ENCODE measurements around the gene WHRN. TPM values are rescaled to one million over a fixed set of nuclear protein-coding genes. Genes with fewer than 3 reads are reported as not detected.

WHRN gene
- total and polyA plus RNA-seq, 9 of the 15 experiments (the other 6 are each of a cell fraction or from before 2014, with no cell fraction given) = 0.31 to 14.1 (median 3.0) TPM

DNA sequence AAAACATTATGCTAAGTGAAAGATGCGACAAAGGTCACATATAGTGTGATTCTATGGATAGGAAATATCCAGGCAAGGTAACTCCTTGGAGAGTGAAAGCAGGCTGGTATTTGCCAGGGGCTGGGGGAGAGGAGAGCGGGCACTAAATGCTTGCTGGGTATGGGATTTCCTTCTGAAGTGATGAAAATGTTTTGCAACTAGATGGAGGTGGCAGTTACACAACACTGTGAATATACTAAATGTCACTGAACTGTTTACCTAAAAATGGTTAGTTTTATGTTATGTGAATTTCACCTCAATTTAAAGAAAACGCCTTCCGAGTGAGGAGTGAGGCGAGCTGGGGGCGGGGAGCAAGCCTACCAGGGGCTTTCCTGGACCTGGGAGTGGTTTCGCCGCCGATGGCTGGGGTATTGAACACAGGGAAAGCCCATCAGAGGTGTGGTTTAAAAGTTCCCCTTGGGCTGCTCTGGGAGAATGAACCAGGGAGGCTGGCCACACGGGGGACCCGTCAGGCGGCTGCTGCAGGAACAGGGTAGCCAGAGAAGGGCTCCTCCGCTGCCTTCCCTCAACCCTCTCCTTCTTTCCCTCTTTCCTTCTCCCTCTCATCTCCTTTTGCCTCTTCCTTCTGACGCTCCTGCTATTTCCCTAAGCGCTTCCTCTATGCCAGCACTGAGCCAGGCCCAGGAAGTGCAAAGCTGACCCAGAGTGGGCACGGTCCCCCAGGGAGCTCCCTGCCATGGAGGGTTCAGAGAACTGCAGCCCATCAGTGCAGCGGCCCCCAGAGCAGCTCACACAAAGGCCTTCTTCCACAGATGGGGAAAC, 122.4 kb downstream of the WHRN start:
- Histone ChIP-seq H3K36me3 (ENCODE audit: control insufficient read depth, insufficient read depth, low read length) (peaks cover 4% of the 10 kb centered on the region; the same call in 1 of the 3 replicates), H3K4me1 (replicated peaks in 1 of 2; ENCODE audit: control insufficient read depth in 2 of 2, insufficient read depth in 2 of 2, low read length in 2 of 2) (peaks cover 0 to 8% of the 10 kb centered on the region in 2 experiments; a peak in 2 of 5 replicates), H3K9me3 (replicated peaks; ENCODE audit: control insufficient read depth, insufficient read depth, low read depth, low read length) (no peaks in the 10 kb centered on the region), H4K20me1 (replicated peaks; ENCODE audit: control insufficient read depth, insufficient read depth, low read length) (peaks cover 18% of the 10 kb centered on the region), H3K27ac (ENCODE audit: extremely low read depth, low read depth, low read length) (no peak overlapping the region), H3K9ac (ENCODE audit: insufficient read depth in 1 of 2, low read depth in 2 of 2, low read length in 2 of 2) (no peak overlapping the region), H3K4me2 (ENCODE audit: insufficient read depth, low read length) (no peak overlapping the region), H3K9me1 (ENCODE audit: control insufficient read depth, insufficient read depth, low read length) (no peaks in the 10 kb centered on the region), H3K79me2 (ENCODE audit: control insufficient read depth, insufficient read depth, low read length) (no peaks in the 10 kb centered on the region), H2AFZ (ENCODE audit: low read depth, low read length) (no peak overlapping the region), H3K27me3 (ENCODE audit: control insufficient read depth in 2 of 2, insufficient read depth in 2 of 2, low read length in 2 of 2) (no peaks in the 10 kb centered on the region), H3K4me3 (no peak overlapping the region)
- ChIA-PET CTCF (ENCODE audit: low intra/inter-chr PET ratio) (no interaction called here), POLR2A (interaction anchor here (0.6 to 1.5 kb wide), 5 partner anchors 10 to 105 kb away, joined by 3 to 5 read pairs (median 4); no protein-coding TSS in a partner anchor)
- intact Hi-C loops (cut with micrococcal nuclease) (no loop called here), in situ Hi-C loops (cut with MboI) (no loop called here)
- no TSS peak for BruUV-seq (replicated peaks)
- DNase-seq (ENCODE audit: extremely low read depth in 1 of 4, low spot score in 3 of 4) (no peak), ATAC-seq (peak; percentile 54), FAIRE-seq (no peak)
- 60% methylated on average over 15 of the region's 17 CpGs for WGBS (ENCODE audit: insufficient coverage, low coverage, missing lambda C conversion rate)
- 0 out of 2 replicates have a peak, but pooled peaks have one; percentile 27 for TF ChIP-seq RBFOX2 (IDR thresholded peaks at IDR 0.05; ENCODE audit: low read depth, low read length)
- TF ChIP-seq ZC3H11A (IDR thresholded peaks at IDR 0.05; ENCODE audit: low read depth, low read length) = no peak
- TF ChIP-seq POLR2G (IDR thresholded peaks at IDR 0.05; ENCODE audit: low read depth, low read length) = peak; percentile 42

DNA sequence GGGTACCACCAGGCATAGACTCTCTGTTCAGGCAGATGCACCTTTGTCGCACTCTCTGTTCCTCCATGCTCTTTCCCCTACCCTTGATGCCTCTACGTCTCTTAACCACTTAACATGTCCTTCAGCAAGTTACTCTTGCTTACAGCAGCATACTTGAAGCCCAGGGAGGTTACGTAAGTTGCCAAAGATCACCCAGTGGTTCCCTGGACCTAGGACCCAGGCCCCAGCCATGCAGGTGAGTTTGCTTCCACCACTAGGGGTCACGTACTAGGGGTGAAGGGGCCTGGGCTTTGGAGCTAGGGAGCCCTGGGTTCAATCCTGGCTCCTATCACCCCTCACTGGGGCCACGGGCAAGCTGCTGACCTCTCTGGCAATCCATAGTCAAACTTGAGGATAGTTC, 126.4 kb downstream of the WHRN start:
- no peaks in the 10 kb centered on the region for H3K27me3 ChIP-seq (ENCODE audit: control insufficient read depth in 2 of 2, insufficient read depth in 2 of 2, low read length in 2 of 2)
- H3K4me1 ChIP-seq (replicated peaks in 1 of 2; ENCODE audit: control insufficient read depth in 2 of 2, insufficient read depth in 2 of 2, low read length in 2 of 2) = no peaks in the 10 kb centered on the region
- POLR2A ChIA-PET = interaction anchor here (0.5 to 1.6 kb wide), 5 partner anchors 12 to 50 kb away, joined by 3 to 7 read pairs (median 4); no protein-coding TSS in a partner anchor
- TF ChIP-seq RFX7 (CRISPR knock-in tag; IDR thresholded peaks at IDR 0.05) = no peak
- TF ChIP-seq CCNT2 (IDR thresholded peaks at IDR 0.05; ENCODE audit: borderline replicate concordance, extremely low read depth, insufficient read length, low read depth, low read length) = no peak
- TF ChIP-seq, protein P1, sequence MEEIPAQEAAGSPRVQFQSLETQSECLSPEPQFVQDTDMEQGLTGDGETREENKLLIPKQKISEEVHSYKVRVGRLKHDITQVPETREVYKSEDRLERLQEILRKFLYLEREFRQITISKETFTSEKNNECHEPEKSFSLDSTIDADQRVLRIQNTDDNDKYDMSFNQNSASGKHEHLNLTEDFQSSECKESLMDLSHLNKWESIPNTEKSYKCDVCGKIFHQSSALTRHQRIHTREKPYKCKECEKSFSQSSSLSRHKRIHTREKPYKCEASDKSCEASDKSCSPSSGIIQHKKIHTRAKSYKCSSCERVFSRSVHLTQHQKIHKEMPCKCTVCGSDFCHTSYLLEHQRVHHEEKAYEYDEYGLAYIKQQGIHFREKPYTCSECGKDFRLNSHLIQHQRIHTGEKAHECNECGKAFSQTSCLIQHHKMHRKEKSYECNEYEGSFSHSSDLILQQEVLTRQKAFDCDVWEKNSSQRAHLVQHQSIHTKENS (CRISPR knock-in tag; IDR thresholded peaks at IDR 0.05) = no peak
- no peak for TF ChIP-seq ZNF316 (IDR thresholded peaks at IDR 0.05)
- TF ChIP-seq TGIF2 (CRISPR knock-in tag; IDR thresholded peaks at IDR 0.05) = no peak
- no peak for TF ChIP-seq YBX1 (IDR thresholded peaks at IDR 0.05)
- no peak for TF ChIP-seq KDM5B (IDR thresholded peaks at IDR 0.05; ENCODE audit: insufficient replicate concordance, low read depth, low read length)
- TF ChIP-seq BACH1 (tag; IDR thresholded peaks at IDR 0.05) = no peak

More for the DNA sequence above, 126.4 kb downstream of the WHRN start:
- no peak overlapping the region for H3K9ac ChIP-seq (ENCODE audit: insufficient read depth in 1 of 2, low read depth in 2 of 2, low read length in 2 of 2)
- H3K36me3 ChIP-seq (ENCODE audit: control insufficient read depth, insufficient read depth, low read length) = peaks cover 4% of the 10 kb centered on the region; the same call in 1 of the 3 replicates
- no peaks in the 10 kb centered on the region for H3K9me3 ChIP-seq (replicated peaks; ENCODE audit: control insufficient read depth, insufficient read depth, low read depth, low read length)
- intact Hi-C loops (cut with micrococcal nuclease) = no loop called here
- no peak overlapping the region for H3K4me3 ChIP-seq
- CTCF ChIA-PET (ENCODE audit: low intra/inter-chr PET ratio) = no interaction called here
- no peak for ATAC-seq
- DNase-seq (ENCODE audit: extremely low read depth in 1 of 4, low spot score in 3 of 4) = no peak
- H3K4me2 ChIP-seq (ENCODE audit: insufficient read depth, low read length) = no peak overlapping the region
- WGBS (ENCODE audit: insufficient coverage, low coverage, missing lambda C conversion rate) = 76% methylated on average over 5 of the region's 5 CpGs
- H3K27ac ChIP-seq (ENCODE audit: extremely low read depth, low read depth, low read length) = no peak overlapping the region
- in situ Hi-C loops (cut with MboI) = no loop called here
- BruUV-seq (replicated peaks) = no TSS peak
- H3K79me2 ChIP-seq (ENCODE audit: control insufficient read depth, insufficient read depth, low read length) = no peaks in the 10 kb centered on the region
- no peak for FAIRE-seq
- peaks cover 9% of the 10 kb centered on the region; the same call in 1 of the 2 replicates for H4K20me1 ChIP-seq (replicated peaks; ENCODE audit: control insufficient read depth, insufficient read depth, low read length)
- H3K9me1 ChIP-seq (ENCODE audit: control insufficient read depth, insufficient read depth, low read length) = no peaks in the 10 kb centered on the region
- no peak overlapping the region for H2AFZ ChIP-seq (ENCODE audit: low read depth, low read length)

Data from K562 (cell line).